Vagina (tissue), 2 donors: ENCODE measurements around the gene CCDC57.

Source experiments
- POLR2AphosphoS5 ChIP-seq, 2 donors: sonication (generic); formaldehyde crosslinking; IDR thresholded peaks; one replicate each; pipeline ENCODE4 v1.9.0; 2017; ENCODE audit warnings: antibody characterized with exemption in 2 of 2, mild to moderate bottlenecking in 2 of 2, low read depth in 1 of 2; ENCODE audit not compliant: insufficient read depth in 1 of 2
- TF ChIP-seq, protein P1 (sequence below), 3 experiments: fragments of 450-650 bp in 2 of 3; fragments of 200-600 bp in 1 of 3; sonication (generic) in 1 of 3; IDR thresholded peaks; one replicate each; pipeline ENCODE4 v1.5.1; 2017 to 2019; ENCODE audit warnings: antibody characterized with exemption in 3 of 3, mild to moderate bottlenecking in 2 of 3, moderate library complexity in 2 of 3

DNA sequence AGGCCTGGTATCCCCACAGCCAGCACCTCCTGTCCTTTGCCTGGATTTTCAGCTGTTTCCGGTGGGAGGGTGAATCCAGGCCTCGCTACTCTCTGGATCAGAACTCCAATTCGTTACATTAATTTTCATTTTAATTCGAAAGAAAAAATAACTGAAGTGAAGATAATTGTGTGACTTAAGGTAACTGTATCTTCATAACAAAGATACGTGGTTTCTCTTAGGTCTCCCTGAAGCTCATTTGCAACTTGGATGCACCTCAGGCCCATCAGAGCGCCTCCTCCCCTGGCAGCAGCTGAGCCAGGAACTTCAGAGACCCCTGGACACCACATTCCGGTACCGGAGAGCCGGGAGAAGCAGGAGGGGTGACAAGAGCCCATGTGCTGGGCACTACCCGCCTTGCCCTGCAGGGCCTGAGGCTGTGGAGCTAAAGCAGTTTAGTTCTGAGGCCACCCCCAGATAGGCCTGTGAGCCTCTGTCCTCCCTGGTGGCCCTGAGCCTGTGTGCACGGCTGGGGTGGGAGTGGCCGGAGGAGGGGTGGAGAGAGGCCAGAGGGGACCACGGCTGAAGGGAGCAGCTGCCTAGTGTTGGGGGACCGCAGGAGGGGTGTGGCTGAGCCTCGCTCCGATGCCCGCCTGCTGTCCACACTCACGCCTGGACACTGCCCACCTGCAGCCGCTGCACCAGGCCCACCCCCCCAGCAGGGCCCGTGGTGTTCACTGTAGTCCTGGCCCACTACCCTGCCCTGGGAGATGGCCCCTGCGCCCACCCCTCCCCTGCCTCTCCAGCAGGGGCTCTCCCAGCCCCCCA lies 135.7 kb downstream of the CCDC57 start:
- TF ChIP-seq POLR2AphosphoS5 (IDR thresholded peaks at IDR 0.05; ENCODE audit: insufficient read depth in 1 of 2, low read depth in 1 of 2): no peak
- TF ChIP-seq, protein P1, sequence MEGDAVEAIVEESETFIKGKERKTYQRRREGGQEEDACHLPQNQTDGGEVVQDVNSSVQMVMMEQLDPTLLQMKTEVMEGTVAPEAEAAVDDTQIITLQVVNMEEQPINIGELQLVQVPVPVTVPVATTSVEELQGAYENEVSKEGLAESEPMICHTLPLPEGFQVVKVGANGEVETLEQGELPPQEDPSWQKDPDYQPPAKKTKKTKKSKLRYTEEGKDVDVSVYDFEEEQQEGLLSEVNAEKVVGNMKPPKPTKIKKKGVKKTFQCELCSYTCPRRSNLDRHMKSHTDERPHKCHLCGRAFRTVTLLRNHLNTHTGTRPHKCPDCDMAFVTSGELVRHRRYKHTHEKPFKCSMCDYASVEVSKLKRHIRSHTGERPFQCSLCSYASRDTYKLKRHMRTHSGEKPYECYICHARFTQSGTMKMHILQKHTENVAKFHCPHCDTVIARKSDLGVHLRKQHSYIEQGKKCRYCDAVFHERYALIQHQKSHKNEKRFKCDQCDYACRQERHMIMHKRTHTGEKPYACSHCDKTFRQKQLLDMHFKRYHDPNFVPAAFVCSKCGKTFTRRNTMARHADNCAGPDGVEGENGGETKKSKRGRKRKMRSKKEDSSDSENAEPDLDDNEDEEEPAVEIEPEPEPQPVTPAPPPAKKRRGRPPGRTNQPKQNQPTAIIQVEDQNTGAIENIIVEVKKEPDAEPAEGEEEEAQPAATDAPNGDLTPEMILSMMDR (IDR thresholded peaks at IDR 0.05): no peak
